Cardiac fibroblast (primary cell): ENCODE data around the gene NKIRAS1.

Source experiments
- DNase-seq, 2 donors: peaks; one replicate each; pipeline versions ENCODE4 v3.0.0 to v3.0.0-alpha.2; 2010; ENCODE audit warnings: low read depth in 2 of 2
- H3K4me3 ChIP-seq, 2 donors: replicated peaks in 1 of 2; 1 replicate in 1 of 2; 2 replicates in 1 of 2; pipeline ENCODE4 v1.5.1; 2011; ENCODE audit warnings: low read depth in 2 of 2, low read length in 2 of 2, mild to moderate bottlenecking in 2 of 2, moderate library complexity in 1 of 2
- CTCF ChIP-seq: IDR thresholded peaks from one replicate; pipeline ENCODE4 v1.5.1; 2011; ENCODE audit warnings: low read depth, mild to moderate bottlenecking, low read length, inconsistent platforms

NKIRAS1 gene

GRCh38 chr3:23948761-23949160 lies 32.0 kb upstream of the NKIRAS1 start:
- TF ChIP-seq CTCF, result no peak
- DNase-seq, result peak in 1 of 2 donors; percentile 55
- no peak overlapping the region for H3K4me3 ChIP-seq

GRCh38 chr3:23945913-23946687 lies 29.3 kb upstream of the NKIRAS1 start:
- peak overlapping the region; percentile 68 to 80 for H3K4me3 ChIP-seq

GRCh38 chr3:23945663-23945912 lies 28.8 kb upstream of the NKIRAS1 start:
- no peak for DNase-seq
- TF ChIP-seq CTCF, result no peak
- peak overlapping the region; percentile 52 to 74 for H3K4me3 ChIP-seq

More at GRCh38 chr3:23945913-23946687, 29.3 kb upstream of the NKIRAS1 start:
- peak; percentile 97 to 98 for DNase-seq
- TF ChIP-seq CTCF, result no peak

- no peak for TF ChIP-seq CTCF
- peak within 1 kb of the TSS; percentile 79 to 80 for H3K4me3 ChIP-seq
- peak; percentile 71 to 84 for DNase-seq
Observed at GRCh38 chr3:23944861-23945662, 28.3 kb upstream of the NKIRAS1 start, which contains the start of gene NR1D2. Gene NR1D2 (plus strand): TSS chr3:23945286. CDS start chr3:23945579, 293 bp downstream.

GRCh38 chr3:23944007-23944783 lies 27.4 kb upstream of the NKIRAS1 start:
- H3K4me3 ChIP-seq, result peak overlapping the region; percentile 74 to 79
- no peak for TF ChIP-seq CTCF
- DNase-seq, result no peak

GRCh38 chr3:23942546-23942945 lies 25.8 kb upstream of the NKIRAS1 start:
- H3K4me3 ChIP-seq, result no peak overlapping the region
- DNase-seq, result no peak
- no peak for TF ChIP-seq CTCF
